Neural cell (in vitro differentiated cells): ENCODE measurements around the gene FAM193A.

Experiments
- CTCF ChIP-seq: fragments of 450-650 bp; IDR thresholded peaks from 2 replicates; pipeline ENCODE4 v1.5.1; 2014; ENCODE audit warnings: antibody characterized with exemption, mild to moderate bottlenecking, moderate library complexity; ENCODE audit not compliant: poor library complexity, severe bottlenecking
- EP300 ChIP-seq: fragments of 450-650 bp; conservative IDR thresholded peaks from 2 replicates; pipeline ENCODE4 v1.6.1; 2014; ENCODE audit warnings: antibody characterized with exemption, mild to moderate bottlenecking, moderate library complexity; ENCODE audit not compliant: poor library complexity, severe bottlenecking
- EZH2 ChIP-seq: fragments of 200-600, 300-800 bp; shearing (Covaris generic), sonication (generic); IDR thresholded peaks from 2 replicates; pipeline ENCODE4 v1.6.1; 2014; ENCODE audit warnings: antibody characterized with exemption, low read length, borderline replicate concordance, mild to moderate bottlenecking; ENCODE audit not compliant: insufficient read depth, poor library complexity, severe bottlenecking
- MXI1 ChIP-seq: fragments of 450-650 bp; conservative IDR thresholded peaks from 2 replicates; pipeline ENCODE4 v1.6.1; 2014; ENCODE audit warnings: antibody characterized with exemption, mild to moderate bottlenecking; ENCODE audit not compliant: poor library complexity, severe bottlenecking
- POLR2AphosphoS5 ChIP-seq: IDR thresholded peaks from 2 replicates; pipeline ENCODE4 v1.6.1; 2012
- RAD21 ChIP-seq: fragments of 450-650 bp; conservative IDR thresholded peaks from 2 replicates; pipeline ENCODE4 v1.6.1; 2014; ENCODE audit warnings: antibody characterized with exemption, mild to moderate bottlenecking, moderate library complexity
- REST ChIP-seq: IDR thresholded peaks from 2 replicates; pipeline ENCODE4 v1.6.1; 2012; ENCODE audit warnings: borderline replicate concordance
- SMC3 ChIP-seq: fragments of 450-650 bp; conservative IDR thresholded peaks from 2 replicates; pipeline ENCODE4 v1.6.1; 2014; ENCODE audit warnings: antibody characterized with exemption, mild to moderate bottlenecking, moderate library complexity; ENCODE audit not compliant: poor library complexity
- TAF1 ChIP-seq: IDR thresholded peaks from 2 replicates; pipeline ENCODE4 v1.6.1; 2012; ENCODE audit warnings: low read depth

DNA sequence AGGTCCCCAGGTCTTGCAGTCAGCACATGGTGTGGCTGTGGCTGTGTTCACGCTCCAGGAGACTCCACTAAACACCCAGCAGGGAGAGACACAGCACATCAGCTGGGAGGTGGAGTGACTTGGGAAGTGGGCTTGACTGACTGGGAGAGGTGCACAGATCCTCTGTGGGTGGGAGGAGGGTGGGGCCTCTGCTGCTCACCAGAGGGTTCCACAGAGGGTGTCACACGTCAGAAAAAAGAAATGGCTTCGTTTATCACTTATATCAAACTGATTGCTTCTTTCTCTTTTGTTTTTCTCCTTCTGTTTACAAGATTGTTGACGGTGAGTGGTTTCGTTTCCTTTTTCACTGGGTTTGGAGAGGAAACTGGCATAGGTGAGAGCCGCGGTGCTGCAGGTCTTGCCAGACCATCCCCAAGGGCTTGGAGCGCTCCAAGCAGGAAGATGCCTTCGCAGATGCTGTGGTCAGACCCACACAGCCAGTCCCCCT, 24.8 kb upstream of the FAM193A start:
- TF ChIP-seq CTCF (no peak), RAD21 (no peak), SMC3 (no peak), POLR2AphosphoS5 (no peak), EP300 (no peak), EZH2 (no peak), REST (no peak), TAF1 (no peak), MXI1 (no peak)
